Endothelial cell of umbilical vein (primary cell): ENCODE measurements around the gene TFAP2A. TPM values are rescaled to one million over a fixed set of nuclear protein-coding genes. Genes with fewer than 3 reads are reported as not detected.

Experiments used
- BruUV-seq: library from RNA; stranded (reverse); fragments of 400-500 nt; replicated peaks from 2 replicates; lab custom pipeline; 2021; lab: Mats Ljungman, UMichigan
- CTCF ChIA-PET: fragments of 300-600, 350-600 bp; sonication (Branson Sonifier 250); formaldehyde crosslinking; loops from one replicate; lab custom pipeline; 2021; ENCODE audit warnings: antibody characterized with exemption, inconsistent platforms; lab: Charles Lee
- POLR2A ChIA-PET: fragments of 300-600, 350-600 bp; sonication (Branson Sonifier 250); formaldehyde crosslinking; loops from one replicate; lab custom pipeline; 2021; ENCODE audit warnings: antibody characterized with exemption, inconsistent platforms; lab: Charles Lee
- DNase-seq: peaks from one replicate; pipeline ENCODE4 v3.0.0-alpha.2; 2011; ENCODE audit warnings: low read depth, low spot score
- FAIRE-seq: peaks from 2 replicates; lab custom pipeline; 2011; peaks lifted over from hg19 to GRCh38; lab: Jason Lieb, UNC
- H2AFZ ChIP-seq: 2 replicates; pipeline ENCODE4 v1.6.0; 2012; ENCODE audit warnings: low read depth, low read length, control low read depth, inconsistent platforms
- H3K27ac ChIP-seq: 2 replicates; pipeline ENCODE4 v1.5.1; 2011; ENCODE audit warnings: low read depth, mild to moderate bottlenecking, control low read depth, low read length, moderate library complexity; ENCODE audit not compliant: insufficient read depth
- H3K27me3 ChIP-seq, 2 experiments: 2 replicates each; pipeline versions ENCODE4 v1.6.0 to v1.6.1; 2011; ENCODE audit warnings: low read length in 2 of 2, mixed read lengths in 1 of 2; ENCODE audit not compliant: control insufficient read depth in 2 of 2, insufficient read depth in 2 of 2
- H3K36me3 ChIP-seq, 2 experiments: 2 replicates in 1 of 2; 3 replicates in 1 of 2; pipeline ENCODE4 v1.5.1; 2011; ENCODE audit warnings: low read length in 2 of 2, mild to moderate bottlenecking in 1 of 2, moderate library complexity in 1 of 2; ENCODE audit not compliant: control insufficient read depth in 2 of 2, insufficient read depth in 2 of 2; ENCODE audit errors: extremely low read depth in 1 of 2
- H3K4me1 ChIP-seq: 3 replicates; pipeline ENCODE4 v1.5.1; 2011; ENCODE audit warnings: mild to moderate bottlenecking, low read length; ENCODE audit not compliant: control insufficient read depth, insufficient read depth; ENCODE audit errors: extremely low read depth
- H3K4me2 ChIP-seq: 2 replicates; pipeline ENCODE4 v1.6.1; 2011; ENCODE audit warnings: low read length, control low read depth, mixed read lengths; ENCODE audit not compliant: insufficient read depth
- H3K4me3 ChIP-seq, 3 experiments: fragments of 200-600 bp in 1 of 3; sonication (generic), shearing (Covaris generic) in 1 of 3; replicated peaks in 1 of 3; 2 replicates each; pipeline ENCODE4 v1.5.1; 2011 to 2016; ENCODE audit warnings: control low read depth in 3 of 3, low read length in 3 of 3, mild to moderate bottlenecking in 2 of 3, inconsistent platforms in 1 of 3, low read depth in 1 of 3, moderate library complexity in 1 of 3; ENCODE audit not compliant: insufficient read depth in 1 of 3
- H3K79me2 ChIP-seq: 2 replicates; pipeline ENCODE4 v1.6.0; 2012; ENCODE audit warnings: low read length, inconsistent platforms; ENCODE audit not compliant: control insufficient read depth, insufficient read depth
- H3K9ac ChIP-seq: replicated peaks from 2 replicates; pipeline ENCODE3; 2011; ENCODE audit warnings: low read length, control low read depth; ENCODE audit not compliant: insufficient read depth; ENCODE audit errors: extremely low read depth
- H3K9me1 ChIP-seq: replicated peaks from 3 replicates; pipeline ENCODE4 v1.6.0; 2011; ENCODE audit warnings: mild to moderate bottlenecking, low read length; ENCODE audit not compliant: control insufficient read depth, insufficient read depth; ENCODE audit errors: extremely low read depth
- H3K9me3 ChIP-seq: replicated peaks from 2 replicates; pipeline ENCODE4 v1.5.1; 2012; ENCODE audit warnings: low read length, inconsistent platforms; ENCODE audit not compliant: control insufficient read depth, insufficient read depth
- H4K20me1 ChIP-seq: replicated peaks from 2 replicates; pipeline ENCODE3; 2011; ENCODE audit warnings: mild to moderate bottlenecking, low read length; ENCODE audit not compliant: control insufficient read depth, insufficient read depth; ENCODE audit errors: extremely low read depth
- GATA2 ChIP-seq: IDR thresholded peaks from 2 replicates; pipeline ENCODE4 v1.7.0; 2011; ENCODE audit warnings: low read depth, mild to moderate bottlenecking, moderate library complexity, mixed read lengths, low read length; ENCODE audit not compliant: insufficient read length, insufficient read depth
- MAX ChIP-seq: IDR thresholded peaks from 2 replicates; pipeline ENCODE4 v1.6.1; 2011; ENCODE audit not compliant: insufficient read depth, insufficient read length
- MYC ChIP-seq: IDR thresholded peaks from one replicate; pipeline ENCODE4 v1.6.1; 2011; ENCODE audit warnings: mild to moderate bottlenecking, low read depth, low read length
- dilution Hi-C: fragments of 300-500 bp; cut with MboI; formaldehyde crosslinking; loops from one replicate; pipeline ENCODE4 v1.15.0; 2019; ENCODE audit warnings: low sequenced_read_pairs; ENCODE audit not compliant: extremely low pct_ligation_motif_present
- intact Hi-C: fragments of 100-400 bp; cut with micrococcal nuclease; formaldehyde crosslinking; loops from one replicate; pipeline ENCODE4 v1.10.0; 2022
- polyA plus RNA-seq, 4 experiments: library from polyadenylated mRNA; depleted of rRNA in 3 of 4; stranded (reverse) in 3 of 4; unstranded in 1 of 4; fragments of >200 nt; gene quantifications; 2 replicates each; pipeline versions ENCODE4 v1.2.1 to v1.2.3, GENCODE V29; 2011 to 2012; ENCODE audit warnings: missing spikeins in 1 of 4
- total RNA-seq: library from RNA; stranded (reverse); gene quantifications from 2 replicates; pipeline ENCODE4 v1.2.3, GENCODE V29; 2021

Gene TFAP2A
- total and polyA plus RNA-seq, 2 donors (not counting 3 experiments of a cell fraction or from before 2014, with no cell fraction given): 0.06 TPM; not detected in 1

GRCh38 chr6:10369896-10370295, 45.0 kb downstream of the TFAP2A start:
- H3K9ac ChIP-seq: no peak overlapping the region
- H3K4me3 ChIP-seq: no peak overlapping the region
- no peak for TF ChIP-seq MYC
- TF ChIP-seq GATA2: no peak
- no peaks in the 10 kb centered on the region for H3K9me1 ChIP-seq
- H3K27ac ChIP-seq: no peak overlapping the region
- no peaks in the 10 kb centered on the region for H4K20me1 ChIP-seq
- H3K9me3 ChIP-seq: no peaks in the 10 kb centered on the region
- DNase-seq: no peak
- ChIA-PET POLR2A (no interaction called here), CTCF (no interaction called here)
- no peaks in the 10 kb centered on the region for H3K79me2 ChIP-seq
- intact Hi-C loops (no loop called here), dilution Hi-C loops (no loop called here)
- no TSS peak for BruUV-seq
- no peak overlapping the region for H2AFZ ChIP-seq
- no peak overlapping the region for H3K4me2 ChIP-seq
- no peak for FAIRE-seq
- no peaks in the 10 kb centered on the region for H3K4me1 ChIP-seq
- H3K27me3 ChIP-seq: no peaks in the 10 kb centered on the region
- H3K36me3 ChIP-seq: no peaks in the 10 kb centered on the region

GRCh38 chr6:10368861-10369260, 46.0 kb downstream of the TFAP2A start:
- Histone ChIP-seq H2AFZ (no peak overlapping the region), H4K20me1 (no peaks in the 10 kb centered on the region), H3K9me1 (no peaks in the 10 kb centered on the region), H3K9ac (no peak overlapping the region), H3K9me3 (no peaks in the 10 kb centered on the region), H3K4me2 (no peak overlapping the region), H3K4me1 (no peaks in the 10 kb centered on the region), H3K27me3 (no peaks in the 10 kb centered on the region), H3K27ac (no peak overlapping the region), H3K4me3 (no peak overlapping the region), H3K36me3 (no peaks in the 10 kb centered on the region), H3K79me2 (no peaks in the 10 kb centered on the region)
- POLR2A ChIA-PET: no interaction called here
- dilution Hi-C loops: no loop called here
- DNase-seq (no peak), FAIRE-seq (no peak)
- intact Hi-C loops: no loop called here
- CTCF ChIA-PET: no interaction called here
- BruUV-seq: no TSS peak
- TF ChIP-seq MAX: no peak
